Type B pancreatic cell (in vitro differentiated cells): Measurements from ENCODE around the gene SDK2. TPM values are rescaled to one million over a fixed set of nuclear protein-coding genes. Genes with fewer than 3 reads are reported as not detected.

ENCODE experiments used
- DNase-seq: peaks from one replicate; pipeline ENCODE4 v3.0.0; 2021; ENCODE audit warnings: mixed read lengths; ENCODE audit not compliant: unreplicated experiment; ENCODE audit errors: extremely low spot score
- H3K27ac Mint-ChIP-seq: 2 replicates; pipeline ENCODE4 v1.8.0; 2021; ENCODE audit warnings: mild to moderate bottlenecking, mixed read lengths
- H3K27me3 Mint-ChIP-seq: 2 replicates; pipeline ENCODE4 v1.8.0; 2021; ENCODE audit warnings: mixed read lengths
- H3K36me3 Mint-ChIP-seq: 2 replicates; pipeline ENCODE4 v1.8.0; 2021; ENCODE audit warnings: mixed read lengths
- H3K4me1 Mint-ChIP-seq: one replicate; pipeline ENCODE4 v1.8.0; 2021; ENCODE audit warnings: mixed read lengths; ENCODE audit not compliant: unreplicated experiment
- H3K4me3 Mint-ChIP-seq: 2 replicates; pipeline ENCODE4 v1.8.0; 2021; ENCODE audit warnings: mild to moderate bottlenecking, mixed read lengths
- H3K9me3 Mint-ChIP-seq: 2 replicates; pipeline ENCODE4 v1.8.0; 2021; ENCODE audit warnings: mixed read lengths
- total RNA-seq: library from RNA; stranded (reverse); gene quantifications from 2 replicates; pipeline ENCODE4 v1.2.1, GENCODE V29; 2021; ENCODE audit warnings: low replicate concordance
- TF ChIP-seq, protein P1 (sequence below): fragments of 200-600 bp; sonication (generic); conservative IDR thresholded peaks from 2 replicates; pipeline ENCODE4 v1.5.0; 2021; ENCODE audit warnings: antibody characterized with exemption, mild to moderate bottlenecking

The SDK2 gene
- total RNA-seq, 1 donor from 2014 or later: 47.3 TPM

DNA sequence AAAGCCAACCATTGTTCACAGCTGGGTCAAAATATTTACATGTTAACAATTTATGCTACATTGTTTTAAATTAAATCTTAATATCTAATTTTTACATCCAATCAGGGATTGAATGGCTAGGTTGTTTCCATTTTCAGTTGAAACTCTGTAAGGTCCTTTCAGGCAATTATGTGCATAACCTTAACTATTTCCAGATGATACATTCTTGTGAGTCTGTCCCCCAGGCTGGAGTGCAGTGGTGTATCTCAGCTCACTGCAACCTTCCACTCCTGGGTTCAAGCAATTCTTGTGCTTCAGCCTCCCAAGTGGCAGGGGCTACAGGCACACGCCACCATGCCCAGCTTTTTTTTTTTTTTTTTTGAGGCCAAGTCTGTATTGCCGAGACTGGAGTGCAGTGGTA is 342.9 kb downstream of the SDK2 start:
- no peak for DNase-seq
- Mint-ChIP-seq H3K27ac (no peak overlapping the region), H3K4me3 (no peak overlapping the region), H3K9me3 (peaks cover 4% of the 10 kb centered on the region), H3K4me1 (peaks cover 58% of the 10 kb centered on the region), H3K36me3 (peaks cover 14% of the 10 kb centered on the region), H3K27me3 (no peaks in the 10 kb centered on the region)
- TF ChIP-seq, protein P1, sequence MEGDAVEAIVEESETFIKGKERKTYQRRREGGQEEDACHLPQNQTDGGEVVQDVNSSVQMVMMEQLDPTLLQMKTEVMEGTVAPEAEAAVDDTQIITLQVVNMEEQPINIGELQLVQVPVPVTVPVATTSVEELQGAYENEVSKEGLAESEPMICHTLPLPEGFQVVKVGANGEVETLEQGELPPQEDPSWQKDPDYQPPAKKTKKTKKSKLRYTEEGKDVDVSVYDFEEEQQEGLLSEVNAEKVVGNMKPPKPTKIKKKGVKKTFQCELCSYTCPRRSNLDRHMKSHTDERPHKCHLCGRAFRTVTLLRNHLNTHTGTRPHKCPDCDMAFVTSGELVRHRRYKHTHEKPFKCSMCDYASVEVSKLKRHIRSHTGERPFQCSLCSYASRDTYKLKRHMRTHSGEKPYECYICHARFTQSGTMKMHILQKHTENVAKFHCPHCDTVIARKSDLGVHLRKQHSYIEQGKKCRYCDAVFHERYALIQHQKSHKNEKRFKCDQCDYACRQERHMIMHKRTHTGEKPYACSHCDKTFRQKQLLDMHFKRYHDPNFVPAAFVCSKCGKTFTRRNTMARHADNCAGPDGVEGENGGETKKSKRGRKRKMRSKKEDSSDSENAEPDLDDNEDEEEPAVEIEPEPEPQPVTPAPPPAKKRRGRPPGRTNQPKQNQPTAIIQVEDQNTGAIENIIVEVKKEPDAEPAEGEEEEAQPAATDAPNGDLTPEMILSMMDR: no peak

DNA sequence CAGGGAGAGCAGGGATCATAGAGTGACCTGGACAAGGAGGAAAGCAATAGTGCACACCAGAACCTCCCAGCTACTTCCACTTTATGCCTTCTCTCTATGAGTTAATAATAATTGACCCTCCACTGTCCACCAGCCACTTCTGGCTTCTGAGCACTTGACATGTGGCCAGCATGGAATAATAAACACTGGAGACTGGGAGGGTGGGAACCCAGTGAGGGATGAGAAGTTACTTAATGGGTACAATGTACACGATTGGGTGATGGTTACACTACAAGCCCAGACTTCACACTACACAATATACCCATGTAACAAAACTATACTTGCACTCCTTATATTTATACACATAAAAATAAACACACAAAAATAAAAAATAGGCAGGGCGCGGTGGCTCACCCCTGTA is 343.9 kb downstream of the SDK2 start:
- Mint-ChIP-seq H3K27me3 (no peaks in the 10 kb centered on the region), H3K9me3 (peaks cover 4% of the 10 kb centered on the region), H3K4me1 (peaks cover 50% of the 10 kb centered on the region), H3K27ac (peak overlapping the region; percentile 35), H3K4me3 (no peak overlapping the region), H3K36me3 (peaks cover 14% of the 10 kb centered on the region)
- TF ChIP-seq, protein P1: no peak
- no peak for DNase-seq

DNA sequence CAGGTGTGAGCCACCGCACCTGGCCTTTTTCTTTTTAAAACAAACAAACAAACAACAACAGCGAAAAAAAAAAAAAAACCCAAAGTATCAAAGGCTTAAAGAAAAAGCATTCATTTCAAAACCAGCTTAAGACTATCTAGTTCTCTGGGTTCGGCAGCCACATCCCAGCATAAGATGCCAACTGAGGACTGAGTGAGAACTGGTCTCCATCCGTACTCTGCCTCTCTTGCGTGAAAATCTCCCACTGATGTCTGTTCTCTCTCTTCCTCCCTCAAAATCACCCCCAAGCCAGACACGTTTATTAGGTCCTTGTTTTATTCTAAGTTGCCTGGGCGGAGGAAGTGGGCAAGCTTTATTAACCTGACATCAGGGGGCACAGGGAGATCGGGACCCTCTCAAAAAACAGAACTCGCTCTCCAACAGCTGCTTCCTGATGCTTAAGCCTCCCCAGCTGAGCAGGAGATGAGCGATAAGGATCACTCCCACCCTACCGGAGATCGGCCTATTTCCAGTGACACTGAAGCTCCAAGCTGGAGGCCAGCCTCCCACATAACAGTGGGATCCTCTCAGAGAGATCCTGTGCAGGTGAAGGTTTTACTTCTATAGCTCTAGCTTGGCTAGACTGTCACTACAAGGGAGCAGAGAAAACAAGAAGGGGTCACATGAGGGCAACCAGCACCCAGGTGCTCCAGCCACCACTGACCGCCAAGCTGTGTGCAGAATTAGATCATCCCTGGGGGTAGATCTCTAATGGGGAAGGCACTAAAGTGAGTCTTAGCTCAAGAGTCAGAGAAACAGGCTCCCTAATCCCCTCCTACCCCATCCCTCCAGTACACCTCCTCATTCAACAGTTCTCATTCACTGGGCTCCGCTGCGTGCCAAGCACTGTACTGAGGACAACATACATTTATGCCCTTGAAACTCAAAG is 346.0 kb downstream of the SDK2 start:
- Mint-ChIP-seq H3K36me3 (peaks cover 9% of the 10 kb centered on the region), H3K4me3 (peak overlapping the region; percentile 45), H3K27me3 (no peaks in the 10 kb centered on the region), H3K27ac (no peak overlapping the region), H3K4me1 (peaks cover 36% of the 10 kb centered on the region), H3K9me3 (no peaks in the 10 kb centered on the region)
- DNase-seq: no peak
- TF ChIP-seq, protein P1: no peak

DNA sequence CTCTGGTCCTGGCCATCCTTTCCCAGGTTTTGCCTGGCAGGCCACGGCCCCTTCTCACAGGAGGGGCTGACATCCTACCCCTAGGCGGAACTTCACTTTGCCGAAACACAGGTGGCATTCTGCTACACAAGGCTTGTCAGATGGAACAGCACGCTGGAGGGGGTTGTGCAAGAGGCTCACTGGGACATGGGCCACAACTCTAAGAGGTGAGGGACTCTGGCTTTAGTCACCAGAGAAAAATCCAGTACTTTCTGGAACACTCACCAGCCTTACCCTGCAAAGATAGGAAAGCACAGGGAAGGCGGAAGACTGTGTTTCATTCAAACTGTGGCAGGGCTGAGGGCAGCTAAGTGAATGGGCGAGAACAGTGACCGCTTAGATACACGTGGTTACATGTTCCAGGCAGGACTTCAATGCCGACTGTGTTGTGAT is 350.7 kb downstream of the SDK2 start:
- Mint-ChIP-seq H3K4me3 (no peak overlapping the region), H3K27ac (peak overlapping the region; percentile 36)
- TF ChIP-seq, protein P1: no peak

DNA sequence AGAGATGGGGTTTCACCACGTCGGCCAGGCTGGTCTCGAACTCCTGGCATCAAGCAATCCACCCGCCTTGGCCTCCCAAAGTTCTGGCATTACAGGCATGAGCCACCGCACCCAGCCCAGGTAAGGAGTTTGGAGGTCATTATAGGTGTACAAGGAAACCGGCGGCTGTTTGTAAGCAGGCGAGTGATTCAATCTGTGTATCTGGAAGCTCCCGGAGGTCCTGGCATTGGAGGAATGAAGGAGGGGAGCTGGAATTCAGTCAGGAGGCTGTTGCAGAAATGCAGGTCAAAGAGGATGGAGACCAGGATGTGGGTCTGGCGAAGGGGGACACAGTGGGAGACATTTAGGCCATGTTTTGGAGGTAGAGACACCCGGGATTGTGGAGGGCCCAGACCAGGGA is 351.2 kb downstream of the SDK2 start:
- Mint-ChIP-seq H3K4me3 (no peak overlapping the region), H3K27me3 (no peaks in the 10 kb centered on the region), H3K9me3 (no peaks in the 10 kb centered on the region), H3K27ac (peak overlapping the region; percentile 36), H3K4me1 (peaks cover 39% of the 10 kb centered on the region), H3K36me3 (peaks cover 5% of the 10 kb centered on the region)
- TF ChIP-seq, protein P1: no peak
- DNase-seq: no peak

More for the DNA sequence above, 350.7 kb downstream of the SDK2 start:
- Mint-ChIP-seq H3K36me3 (peaks cover 10% of the 10 kb centered on the region), H3K9me3 (no peaks in the 10 kb centered on the region), H3K27me3 (no peaks in the 10 kb centered on the region), H3K4me1 (peaks cover 44% of the 10 kb centered on the region)
- no peak for DNase-seq
